Progenitor cell of endocrine pancreas (in vitro differentiated cells): ENCODE measurements around the gene ACOX2. TPM values are rescaled to one million over a fixed set of nuclear protein-coding genes. Genes with fewer than 3 reads are reported as not detected.

Experiments used
- DNase-seq: peaks from one replicate; pipeline ENCODE4 v3.0.0; 2021; ENCODE audit warnings: low spot score; ENCODE audit not compliant: unreplicated experiment
- H3K27ac Mint-ChIP-seq: 2 replicates; pipeline ENCODE4 v1.8.0; 2021; ENCODE audit warnings: mild to moderate bottlenecking, moderate library complexity, mixed read lengths
- H3K27me3 Mint-ChIP-seq: 2 replicates; pipeline ENCODE4 v1.8.0; 2021; ENCODE audit warnings: mixed read lengths
- H3K36me3 Mint-ChIP-seq: 2 replicates; pipeline ENCODE4 v1.8.0; 2022; ENCODE audit warnings: mixed read lengths; ENCODE audit not compliant: insufficient read depth
- H3K4me1 Mint-ChIP-seq: 2 replicates; pipeline ENCODE4 v1.8.0; 2021; ENCODE audit warnings: low read depth, mixed read lengths
- H3K4me3 Mint-ChIP-seq: 2 replicates; pipeline ENCODE4 v1.8.0; 2021; ENCODE audit warnings: low read depth, mild to moderate bottlenecking, moderate library complexity, mixed read lengths
- H3K9me3 Mint-ChIP-seq: 2 replicates; pipeline ENCODE4 v1.8.0; 2021; ENCODE audit warnings: low read depth, mixed read lengths
- CTCF ChIP-seq: fragments of 200-600 bp; sonication (generic); IDR thresholded peaks from one replicate; pipeline ENCODE4 v1.5.0; 2021; ENCODE audit warnings: antibody characterized with exemption, mild to moderate bottlenecking; ENCODE audit not compliant: unreplicated experiment
- total RNA-seq: library from RNA; stranded (reverse); gene quantifications from 2 replicates; pipeline ENCODE4 v1.2.1, GENCODE V29; 2021

ACOX2 gene
- total RNA-seq, 1 donor from 2014 or later: 11.7 TPM

- Mint-ChIP-seq H3K9me3 (peaks cover 4% of the 10 kb centered on the region), H3K4me1 (no peaks in the 10 kb centered on the region), H3K27ac (no peak overlapping the region), H3K4me3 (no peak overlapping the region), H3K27me3 (peaks cover 20% of the 10 kb centered on the region), H3K36me3 (no peaks in the 10 kb centered on the region)
- no peak for TF ChIP-seq CTCF
- DNase-seq: no peak
Measured at GRCh38 chr3:58575971-58576652, 39.1 kb upstream of the ACOX2 start.

- no peak overlapping the region for H3K27ac Mint-ChIP-seq
- H3K4me3 Mint-ChIP-seq: no peak overlapping the region
- TF ChIP-seq CTCF: no peak
Measured at GRCh38 chr3:58574682-58575081, 37.7 kb upstream of the ACOX2 start.

GRCh38 chr3:58574106-58574505, 37.1 kb upstream of the ACOX2 start:
- no peaks in the 10 kb centered on the region for H3K4me1 Mint-ChIP-seq

More at GRCh38 chr3:58574682-58575081, 37.7 kb upstream of the ACOX2 start:
- no peaks in the 10 kb centered on the region for H3K4me1 Mint-ChIP-seq
- DNase-seq: no peak
- H3K36me3 Mint-ChIP-seq: no peaks in the 10 kb centered on the region
- H3K27me3 Mint-ChIP-seq: peaks cover 20% of the 10 kb centered on the region
- H3K9me3 Mint-ChIP-seq: peaks cover 4% of the 10 kb centered on the region

GRCh38 chr3:58573640-58574039, 36.6 kb upstream of the ACOX2 start:
- no peak for DNase-seq
- H3K27ac Mint-ChIP-seq: no peak overlapping the region
- no peaks in the 10 kb centered on the region for H3K36me3 Mint-ChIP-seq
- peaks cover 4% of the 10 kb centered on the region for H3K9me3 Mint-ChIP-seq
- TF ChIP-seq CTCF: no peak
- peaks cover 16% of the 10 kb centered on the region for H3K27me3 Mint-ChIP-seq
- H3K4me1 Mint-ChIP-seq: no peaks in the 10 kb centered on the region
- no peak overlapping the region for H3K4me3 Mint-ChIP-seq

More at GRCh38 chr3:58574106-58574505, 37.1 kb upstream of the ACOX2 start:
- no peaks in the 10 kb centered on the region for H3K36me3 Mint-ChIP-seq
- H3K27me3 Mint-ChIP-seq: peaks cover 20% of the 10 kb centered on the region
- no peak overlapping the region for H3K4me3 Mint-ChIP-seq
- DNase-seq: no peak
- H3K27ac Mint-ChIP-seq: no peak overlapping the region
- no peak for TF ChIP-seq CTCF
- H3K9me3 Mint-ChIP-seq: peaks cover 4% of the 10 kb centered on the region

- no peaks in the 10 kb centered on the region for H3K36me3 Mint-ChIP-seq
- no peak overlapping the region for H3K4me3 Mint-ChIP-seq
- H3K27ac Mint-ChIP-seq: no peak overlapping the region
- H3K9me3 Mint-ChIP-seq: peaks cover 4% of the 10 kb centered on the region
- TF ChIP-seq CTCF: no peak
- no peaks in the 10 kb centered on the region for H3K4me1 Mint-ChIP-seq
- DNase-seq: no peak
- peaks cover 16% of the 10 kb centered on the region for H3K27me3 Mint-ChIP-seq
Measured at GRCh38 chr3:58572634-58573230, 35.7 kb upstream of the ACOX2 start.
